Erythroblast (primary cell): ENCODE measurements around the gene IDI1.

Experiments used
- GATA1 ChIP-seq: IDR thresholded peaks from 2 replicates; pipeline ENCODE4 v1.6.1; 2011; ENCODE audit warnings: low read depth, mild to moderate bottlenecking, control low read depth, low read length, moderate library complexity
- POLR2A ChIP-seq: IDR thresholded peaks from 2 replicates; pipeline ENCODE4 v1.6.1; 2011; ENCODE audit warnings: mild to moderate bottlenecking, low read length

DNA sequence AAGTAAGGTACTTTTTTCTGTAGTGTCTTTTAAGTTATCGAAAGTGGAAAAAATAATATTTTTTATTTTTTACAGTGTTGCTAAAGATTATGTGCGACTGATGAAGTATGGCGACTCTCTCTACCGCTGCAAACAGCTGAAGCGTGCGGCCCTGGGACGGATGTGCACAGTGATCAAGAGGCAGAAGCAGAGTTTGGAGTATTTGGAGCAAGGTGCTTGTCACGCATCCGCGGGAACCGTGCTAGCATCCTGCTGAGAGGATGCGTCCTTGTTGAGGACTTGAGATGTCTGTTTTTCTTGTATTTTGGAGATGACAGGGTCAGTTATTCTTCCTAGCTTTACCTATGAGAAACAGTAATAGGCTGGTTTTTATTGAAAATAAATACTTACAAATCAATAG lies 52.9 kb downstream of the IDI1 start:
- TF ChIP-seq POLR2A (no peak), GATA1 (no peak)
